ENCODE results near the gene MAP3K13.
"Not testable (repeated sequence)": the region's sequence is repeated elsewhere in the genome, so short reads cannot be mapped to it uniquely, and the experiment has no call there.

MAP3K13 gene

DNA sequence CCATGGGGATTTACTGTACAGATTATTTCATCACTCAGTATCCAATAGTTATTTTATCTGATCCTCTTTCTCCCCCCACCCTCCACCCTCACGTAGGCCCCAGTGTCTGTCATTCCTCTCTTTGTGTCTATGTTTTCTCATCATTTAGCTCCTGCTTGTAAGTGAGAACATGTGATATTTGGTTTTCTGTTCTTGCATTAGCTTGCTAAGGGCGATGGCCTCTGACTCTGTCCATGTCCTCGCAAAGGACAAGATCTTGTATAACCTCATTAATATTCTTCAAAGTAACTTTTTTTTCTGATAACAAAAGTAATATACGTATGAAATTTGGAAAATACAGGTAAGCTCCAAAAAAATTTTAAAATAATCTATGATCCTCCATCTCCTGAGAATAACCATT lies 67.4 kb downstream of the MAP3K13 start:
- FAIRE-seq (no peak), DNase-seq (ENCODE audit: insufficient read length) (no peak)
- TF ChIP-seq TAF1 (IDR thresholded peaks at IDR 0.05; ENCODE audit: borderline replicate concordance, low read depth, low read length) (no peak), POLR2A (IDR thresholded peaks at IDR 0.05; ENCODE audit: low read depth, low read length) (no peak), POLR2AphosphoS5 (IDR thresholded peaks at IDR 0.05; ENCODE audit: low read depth, low read length) (no peak)

DNA sequence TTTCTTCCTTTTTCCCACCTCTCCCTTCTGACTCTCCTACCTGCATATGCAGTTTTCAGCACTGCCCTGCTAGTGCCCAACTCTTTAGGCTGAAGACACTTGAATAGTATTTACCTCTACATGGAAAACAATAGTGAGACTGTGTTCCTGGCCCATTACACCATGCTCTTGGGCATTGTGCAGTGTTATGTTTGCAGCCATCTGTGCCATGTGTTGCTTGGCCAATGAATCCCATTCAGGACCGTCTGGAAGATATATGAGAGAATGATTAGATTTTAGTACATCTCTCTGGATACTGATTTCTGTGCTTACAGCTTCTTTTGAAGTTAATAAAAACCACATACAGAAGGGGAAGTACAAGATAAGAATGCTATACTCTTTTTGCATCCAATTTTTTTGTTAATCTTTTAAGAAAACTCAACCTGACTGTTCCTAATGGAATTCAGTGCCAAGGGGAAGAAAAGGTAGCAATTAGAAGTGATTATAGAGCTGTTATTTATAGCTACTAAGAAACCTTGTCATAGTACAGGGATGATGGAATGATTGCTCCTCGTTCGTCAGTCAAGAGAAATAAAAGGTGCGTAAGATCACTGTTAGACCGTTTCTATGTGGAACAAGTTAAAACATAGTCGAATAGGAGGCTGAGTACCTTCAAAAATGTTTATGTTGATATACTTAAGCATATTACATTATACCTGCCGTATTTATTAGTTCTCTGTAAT lies 77.0 kb downstream of the MAP3K13 start:
- no peak for FAIRE-seq
- DNase-seq (ENCODE audit: insufficient read length), result no peak
- no peak for TF ChIP-seq POLR2AphosphoS5 (IDR thresholded peaks at IDR 0.05; ENCODE audit: low read depth, low read length)

DNA sequence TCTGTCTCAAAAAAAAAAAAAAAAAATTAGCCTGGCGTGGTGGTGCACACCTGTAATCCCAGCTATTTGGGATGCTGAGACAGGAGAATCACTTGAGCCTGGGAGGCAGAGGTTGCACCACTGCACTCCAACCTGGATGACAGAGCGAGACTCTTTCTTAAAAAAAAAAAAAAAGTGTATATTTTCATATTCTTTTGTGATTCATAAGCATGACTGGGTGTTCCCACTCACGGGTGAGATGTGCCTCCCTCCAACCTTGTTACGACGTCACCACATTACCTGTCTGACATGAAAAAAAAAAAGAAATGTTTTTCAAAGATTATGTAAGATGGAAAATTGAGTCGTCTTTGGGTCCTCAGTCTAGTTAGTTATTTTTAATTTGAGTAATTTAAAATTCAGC lies 79.1 kb downstream of the MAP3K13 start:
- DNase-seq (ENCODE audit: insufficient read length) (no peak), FAIRE-seq (no peak)
- TF ChIP-seq TAF1 (IDR thresholded peaks at IDR 0.05; ENCODE audit: borderline replicate concordance, low read depth, low read length), result no peak
- no peak for TF ChIP-seq POLR2AphosphoS5 (IDR thresholded peaks at IDR 0.05; ENCODE audit: low read depth, low read length)
- no peak for TF ChIP-seq POLR2A (IDR thresholded peaks at IDR 0.05; ENCODE audit: low read depth, low read length)

DNA sequence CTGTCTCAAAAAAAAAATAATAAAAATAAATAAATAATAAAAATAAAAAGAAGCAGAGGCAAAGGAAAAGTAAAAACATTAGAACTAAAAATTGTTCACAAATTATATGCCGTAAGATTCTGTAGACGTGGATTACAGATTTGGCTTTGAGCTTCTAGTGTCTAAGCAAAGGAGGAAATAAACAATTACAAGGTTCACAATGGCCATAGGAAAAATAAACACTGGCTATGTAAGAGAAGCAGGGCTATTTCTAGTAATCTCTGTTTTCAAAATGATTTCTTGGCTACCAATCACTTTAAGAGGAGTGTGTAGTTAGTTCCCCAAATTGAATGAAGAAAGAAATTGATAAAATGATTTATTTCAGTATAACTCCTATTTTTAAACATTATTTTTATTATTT lies 81.4 kb downstream of the MAP3K13 start:
- no peak for TF ChIP-seq POLR2A (IDR thresholded peaks at IDR 0.05; ENCODE audit: low read depth, low read length)
- no peak for TF ChIP-seq TAF1 (IDR thresholded peaks at IDR 0.05; ENCODE audit: borderline replicate concordance, low read depth, low read length)
- no peak for TF ChIP-seq POLR2AphosphoS5 (IDR thresholded peaks at IDR 0.05; ENCODE audit: low read depth, low read length)
- no peak for FAIRE-seq
- no peak for DNase-seq (ENCODE audit: insufficient read length)

DNA sequence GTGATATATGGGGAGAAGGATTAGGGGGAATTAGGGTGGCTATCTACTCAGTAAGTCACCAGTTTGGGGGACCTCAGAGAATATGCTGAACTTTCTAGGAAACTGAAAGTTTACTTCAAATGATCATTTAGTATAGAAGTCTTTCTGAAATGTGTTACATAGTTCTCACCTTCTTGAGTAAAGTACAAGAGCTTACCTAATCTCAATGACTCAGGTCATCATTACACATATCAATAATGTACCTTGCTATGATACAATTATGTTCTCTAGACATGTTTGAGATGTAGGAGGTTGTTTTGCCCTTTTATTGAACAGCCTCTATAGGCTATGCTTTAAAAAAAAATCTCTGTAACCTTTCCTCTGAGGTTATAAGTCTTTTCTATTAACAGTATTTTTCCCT lies 85.2 kb downstream of the MAP3K13 start:
- FAIRE-seq (no peak), DNase-seq (ENCODE audit: insufficient read length) (no peak)
- no peak for TF ChIP-seq TAF1 (IDR thresholded peaks at IDR 0.05; ENCODE audit: borderline replicate concordance, low read depth, low read length)
- TF ChIP-seq POLR2A (IDR thresholded peaks at IDR 0.05; ENCODE audit: low read depth, low read length), result no peak
- TF ChIP-seq POLR2AphosphoS5 (IDR thresholded peaks at IDR 0.05; ENCODE audit: low read depth, low read length), result no peak

DNA sequence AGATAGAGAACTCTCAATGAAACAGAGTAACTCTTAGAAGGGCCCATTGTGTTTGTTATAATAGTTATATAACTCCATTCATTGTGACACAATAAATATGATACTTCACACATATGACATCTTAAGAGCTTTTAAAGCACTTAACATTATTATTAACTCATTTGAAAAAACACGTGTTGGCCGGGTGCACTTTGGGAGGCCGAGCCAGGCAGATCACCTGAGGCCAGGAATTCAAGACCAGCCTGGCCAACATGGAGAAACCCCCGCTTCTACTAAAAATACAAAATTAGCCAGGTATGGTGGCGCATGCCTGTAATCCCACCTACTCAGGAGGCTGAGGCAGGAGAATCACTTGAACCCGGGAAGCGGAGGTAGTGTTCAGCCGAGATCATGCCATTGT lies 88.5 kb downstream of the MAP3K13 start:
- not testable (repeated sequence) for DNase-seq (ENCODE audit: insufficient read length); FAIRE-seq

DNA sequence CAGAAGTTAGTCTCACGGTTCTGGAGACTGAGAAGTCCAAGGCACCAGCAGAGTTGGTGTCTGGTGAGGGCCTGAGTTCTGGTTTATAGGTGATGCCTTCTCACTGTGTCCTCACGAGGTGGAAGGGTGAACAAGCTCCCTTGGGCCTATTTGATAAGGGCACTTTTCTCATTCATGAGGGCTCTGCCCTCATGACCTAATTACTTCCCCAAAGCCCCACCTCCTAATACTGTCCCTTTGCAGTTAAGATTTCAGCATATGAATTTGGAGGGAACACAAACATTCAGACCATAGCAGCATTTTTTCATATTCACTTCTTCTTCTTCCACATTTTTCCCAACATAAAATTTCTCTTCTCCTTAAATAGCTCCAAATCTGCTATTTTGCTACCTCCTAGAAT lies 94.4 kb downstream of the MAP3K13 start:
- TF ChIP-seq POLR2A (IDR thresholded peaks at IDR 0.05; ENCODE audit: low read depth, low read length) (no peak), POLR2AphosphoS5 (IDR thresholded peaks at IDR 0.05; ENCODE audit: low read depth, low read length) (no peak), TAF1 (IDR thresholded peaks at IDR 0.05; ENCODE audit: borderline replicate concordance, low read depth, low read length) (no peak)
- FAIRE-seq, result no peak
- no peak for DNase-seq (ENCODE audit: insufficient read length)

DNA sequence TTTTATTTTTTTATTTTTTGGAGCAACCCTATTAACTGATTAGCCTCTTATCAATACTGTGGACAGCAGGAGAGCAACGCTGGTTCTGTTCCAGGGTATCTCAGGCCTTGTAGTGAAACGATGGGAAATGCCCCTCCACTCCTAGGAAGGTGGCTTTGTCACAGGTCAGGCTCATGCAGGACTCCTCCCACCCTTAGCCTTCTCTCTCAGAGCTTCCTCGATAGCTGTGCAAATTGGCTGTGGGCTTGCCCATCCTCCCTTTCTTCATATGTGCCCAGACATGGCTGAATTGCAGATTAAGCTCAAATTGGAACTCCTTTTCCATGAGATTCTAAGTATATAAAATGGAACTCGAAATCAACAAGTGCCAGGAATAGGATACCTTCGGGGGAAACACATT lies 97.4 kb downstream of the MAP3K13 start:
- FAIRE-seq, result peak; percentile 51
- TF ChIP-seq POLR2AphosphoS5 (IDR thresholded peaks at IDR 0.05; ENCODE audit: low read depth, low read length) (no peak), TAF1 (IDR thresholded peaks at IDR 0.05; ENCODE audit: borderline replicate concordance, low read depth, low read length) (no peak), POLR2A (IDR thresholded peaks at IDR 0.05; ENCODE audit: low read depth, low read length) (no peak)

DNA sequence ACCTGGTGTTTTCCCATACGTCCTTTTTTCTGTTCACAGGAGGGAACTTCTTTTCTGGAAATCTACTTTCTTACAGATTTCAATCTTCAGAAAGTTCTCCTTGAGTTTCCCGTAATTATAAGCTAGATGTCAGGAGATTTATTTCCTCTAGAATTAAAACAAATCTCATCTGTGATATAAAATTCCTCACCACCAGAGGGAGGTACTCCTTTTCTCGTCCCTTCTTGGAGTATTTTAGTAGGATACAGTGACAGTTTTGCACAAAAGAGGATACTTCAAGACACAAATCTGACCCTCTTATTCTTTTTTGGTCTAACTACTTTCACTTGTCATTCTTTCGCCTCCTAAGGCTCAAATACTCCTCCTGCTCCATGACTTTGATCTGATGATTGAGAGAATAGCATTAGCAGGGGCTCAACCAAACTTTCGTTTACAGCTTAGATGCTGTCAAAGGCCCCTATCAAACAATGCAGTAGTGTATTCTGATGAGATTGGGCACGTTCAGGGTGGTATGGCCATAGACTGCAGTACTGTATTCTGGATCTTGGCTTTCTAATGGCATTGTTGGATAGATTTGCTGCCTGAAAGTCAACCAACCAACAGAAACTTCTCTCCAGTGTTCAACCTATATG lies 97.9 kb downstream of the MAP3K13 start:
- TF ChIP-seq POLR2A (IDR thresholded peaks at IDR 0.05; ENCODE audit: low read depth, low read length) (no peak), TAF1 (IDR thresholded peaks at IDR 0.05; ENCODE audit: borderline replicate concordance, low read depth, low read length) (no peak), POLR2AphosphoS5 (IDR thresholded peaks at IDR 0.05; ENCODE audit: low read depth, low read length) (no peak)
- DNase-seq (ENCODE audit: insufficient read length) (no peak), FAIRE-seq (no peak)

More for the DNA sequence above, 97.4 kb downstream of the MAP3K13 start:
- DNase-seq (ENCODE audit: insufficient read length), result no peak

DNA sequence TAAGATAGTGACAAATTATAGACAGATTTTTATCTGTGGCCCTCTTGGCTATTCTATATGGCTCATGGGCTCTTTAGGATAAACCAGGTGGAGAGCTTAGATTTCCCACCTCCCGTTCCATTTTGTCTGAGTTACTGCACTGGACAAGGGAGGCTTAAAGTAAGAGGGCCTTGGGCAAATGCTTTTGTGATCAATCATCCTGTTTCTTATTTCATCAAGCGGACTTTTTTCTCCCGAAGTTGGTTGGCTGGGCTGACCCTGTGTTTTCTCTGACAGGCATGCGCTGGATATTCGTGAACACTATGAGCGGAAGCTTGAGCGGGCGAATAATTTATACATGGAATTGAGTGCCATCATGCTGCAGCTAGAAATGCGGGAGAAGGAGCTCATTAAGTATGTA lies 102.5 kb downstream of the MAP3K13 start:
- no peak for DNase-seq (ENCODE audit: insufficient read length)
- no peak for TF ChIP-seq TAF1 (IDR thresholded peaks at IDR 0.05; ENCODE audit: borderline replicate concordance, low read depth, low read length)
- TF ChIP-seq POLR2AphosphoS5 (IDR thresholded peaks at IDR 0.05; ENCODE audit: low read depth, low read length), result no peak
- TF ChIP-seq POLR2A (IDR thresholded peaks at IDR 0.05; ENCODE audit: low read depth, low read length), result no peak
- no peak for FAIRE-seq

DNA sequence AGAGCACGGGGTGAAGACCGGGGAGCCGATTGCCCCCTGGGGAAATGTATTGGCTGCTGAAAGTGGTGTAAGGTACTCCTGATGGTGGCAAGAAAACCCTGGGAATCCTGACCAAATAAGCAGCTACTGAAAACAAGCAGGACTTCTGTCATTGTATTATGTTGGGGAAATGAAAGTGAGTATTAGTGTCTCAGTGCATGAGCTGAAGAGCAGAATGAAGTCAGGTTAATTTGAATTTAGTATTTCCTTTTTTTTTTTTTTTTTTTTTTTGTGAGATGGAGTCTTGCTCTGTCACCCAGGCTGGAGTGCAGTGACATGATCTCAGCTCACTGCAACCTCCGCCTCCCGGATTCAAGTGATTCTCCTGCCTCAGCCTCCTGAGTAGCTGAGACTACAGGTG lies 103.2 kb downstream of the MAP3K13 start:
- not testable (repeated sequence) for DNase-seq (ENCODE audit: insufficient read length); FAIRE-seq

DNA sequence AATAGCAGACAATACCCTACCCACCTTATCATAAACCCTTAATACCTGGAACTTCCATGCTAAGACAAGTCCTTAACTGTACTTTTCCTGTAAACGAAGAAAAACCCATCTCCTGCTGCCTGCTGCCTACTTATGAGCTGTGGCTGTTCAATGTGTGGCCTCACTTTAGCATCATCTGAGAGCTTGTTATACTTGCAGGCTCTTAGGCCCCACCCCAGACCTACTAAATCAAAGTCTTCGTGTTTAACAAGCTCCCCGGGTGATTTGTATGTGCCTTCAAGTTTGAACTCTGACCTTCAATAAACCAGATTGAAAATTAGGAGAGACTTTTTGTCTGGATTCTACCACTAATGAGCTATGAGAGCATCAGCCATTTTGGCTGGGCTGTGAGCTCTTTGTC lies 106.6 kb downstream of the MAP3K13 start:
- no peak for FAIRE-seq
- TF ChIP-seq POLR2AphosphoS5 (IDR thresholded peaks at IDR 0.05; ENCODE audit: low read depth, low read length), result no peak
- TF ChIP-seq TAF1 (IDR thresholded peaks at IDR 0.05; ENCODE audit: borderline replicate concordance, low read depth, low read length), result no peak
- no peak for TF ChIP-seq POLR2A (IDR thresholded peaks at IDR 0.05; ENCODE audit: low read depth, low read length)
- no peak for DNase-seq (ENCODE audit: insufficient read length)

DNA sequence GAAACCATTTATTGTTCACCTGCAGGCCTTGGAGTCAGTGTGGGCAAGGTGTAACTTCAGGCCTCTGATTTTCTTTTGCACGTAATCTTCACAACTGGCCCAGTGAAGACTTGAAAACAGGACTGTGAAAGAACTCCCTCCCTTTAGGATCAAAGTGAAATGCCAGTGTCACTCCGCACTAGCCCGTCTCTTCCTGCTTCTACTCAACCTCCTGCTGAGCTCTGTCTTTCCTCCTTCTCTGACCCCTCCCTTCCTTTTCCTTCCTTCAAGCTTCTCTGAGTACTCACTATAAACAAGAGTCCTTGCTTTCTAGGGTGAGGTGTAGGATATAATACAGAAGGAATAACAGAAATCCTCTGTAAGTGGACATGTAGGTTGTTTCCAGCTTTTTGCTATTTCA lies 107.4 kb downstream of the MAP3K13 start:
- TF ChIP-seq TAF1 (IDR thresholded peaks at IDR 0.05; ENCODE audit: borderline replicate concordance, low read depth, low read length) (no peak), POLR2A (IDR thresholded peaks at IDR 0.05; ENCODE audit: low read depth, low read length) (no peak), POLR2AphosphoS5 (IDR thresholded peaks at IDR 0.05; ENCODE audit: low read depth, low read length) (no peak)
- FAIRE-seq (no peak), DNase-seq (ENCODE audit: insufficient read length) (no peak)

Measured in GM12892 (cell line).